Esophagus squamous epithelium (tissue), 5 donors: ENCODE measurements around the gene DNER. TPM values are rescaled to one million over a fixed set of nuclear protein-coding genes. Genes with fewer than 3 reads are reported as not detected.

Source experiments
- DNase-seq: peaks from one replicate; lab custom pipeline; 2025; lab: John Stamatoyannopoulos, UW
- H3K27ac ChIP-seq, 4 donors: fragments of 200-600 bp; sonication (generic); one replicate each; pipeline ENCODE4 v1.5.1; 2016 to 2019; ENCODE audit warnings: mild to moderate bottlenecking in 1 of 4
- H3K27me3 ChIP-seq, 4 donors: fragments of 200-600 bp; sonication (generic); 1 replicate in 3 of 4; 2 replicates in 1 of 4; pipeline versions ENCODE4 v1.5.1 to v1.6.0; 2017 to 2021; ENCODE audit warnings: antibody characterized with exemption in 1 of 4
- H3K36me3 ChIP-seq, 3 donors: fragments of 200-600 bp; sonication (generic); one replicate each; pipeline ENCODE4 v1.5.1; 2016 to 2019
- H3K4me1 ChIP-seq, 3 donors: fragments of 200-600 bp; sonication (generic); one replicate each; pipeline ENCODE4 v1.5.1; 2017 to 2019
- H3K4me3 ChIP-seq, 4 donors: fragments of 200-600 bp; sonication (generic); 1 replicate in 3 of 4; 2 replicates in 1 of 4; pipeline ENCODE4 v1.5.1; 2016 to 2019; ENCODE audit warnings: mild to moderate bottlenecking in 2 of 4, moderate library complexity in 1 of 4
- H3K9me3 ChIP-seq, 3 donors: fragments of 200-600 bp; sonication (generic); one replicate each; pipeline ENCODE4 v1.5.1; 2016 to 2019
- POLR2A ChIP-seq, 4 donors: fragments of 450-650 bp; IDR thresholded peaks; one replicate each; pipeline ENCODE4 v1.6.1; 2017; ENCODE audit warnings: antibody characterized with exemption in 4 of 4, mild to moderate bottlenecking in 4 of 4, moderate library complexity in 3 of 4
- WGBS, 2 donors: methylation state at CpG; one replicate each; pipeline ENCODE4 v1.1.5; 2018; 5-methylcytosine and 5-hydroxymethylcytosine counted together
- intact Hi-C: fragments of 100-400 bp; cut with DNase I; formaldehyde crosslinking; loops from one replicate; pipeline ENCODE4 v1.15.0; 2022
- total RNA-seq, 4 donors: library from RNA; depleted of rRNA; stranded (reverse); fragments of >200 nt; gene quantifications; one replicate each; pipeline ENCODE4 v1.1.0, GENCODE V29; 2016
- TF ChIP-seq, protein P1 (sequence below), 6 experiments: fragments of 450-650 bp in 4 of 6; fragments of 200-600 bp in 2 of 6; sonication (generic) in 2 of 6; IDR thresholded peaks; one replicate each; pipeline ENCODE4 v1.5.1; 2016 to 2019; ENCODE audit warnings: antibody characterized with exemption in 6 of 6, mild to moderate bottlenecking in 4 of 6, moderate library complexity in 4 of 6
- donor health status: DM: yes; HTN: yes; CAD: no.

Gene DNER
- total RNA-seq, 4 donors from 2014 or later = 0.27 to 2.5 (median 0.91) TPM

DNA sequence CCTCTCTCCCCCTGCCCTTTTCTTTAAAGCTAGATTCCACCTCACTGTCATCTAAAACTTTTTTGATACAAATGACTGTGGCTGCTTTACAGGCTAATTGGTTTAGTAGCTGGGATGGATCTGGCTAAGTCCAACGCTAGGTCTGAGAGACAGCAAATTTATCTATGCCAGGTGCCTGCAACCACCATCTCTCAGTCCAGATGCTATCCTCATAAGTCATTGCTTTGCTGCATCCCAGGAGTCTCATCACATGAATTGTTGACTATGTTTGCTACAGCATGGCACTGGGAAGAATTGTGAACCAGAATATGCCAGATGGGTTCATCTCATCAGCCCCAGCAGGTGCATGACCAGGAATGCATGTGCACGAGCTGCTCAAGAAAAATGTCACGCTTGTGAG lies 343.3 kb downstream of the DNER start:
- H3K36me3 ChIP-seq = no peaks in the 10 kb centered on the region
- no peak for TF ChIP-seq POLR2A (IDR thresholded peaks at IDR 0.05)
- TF ChIP-seq, protein P1, sequence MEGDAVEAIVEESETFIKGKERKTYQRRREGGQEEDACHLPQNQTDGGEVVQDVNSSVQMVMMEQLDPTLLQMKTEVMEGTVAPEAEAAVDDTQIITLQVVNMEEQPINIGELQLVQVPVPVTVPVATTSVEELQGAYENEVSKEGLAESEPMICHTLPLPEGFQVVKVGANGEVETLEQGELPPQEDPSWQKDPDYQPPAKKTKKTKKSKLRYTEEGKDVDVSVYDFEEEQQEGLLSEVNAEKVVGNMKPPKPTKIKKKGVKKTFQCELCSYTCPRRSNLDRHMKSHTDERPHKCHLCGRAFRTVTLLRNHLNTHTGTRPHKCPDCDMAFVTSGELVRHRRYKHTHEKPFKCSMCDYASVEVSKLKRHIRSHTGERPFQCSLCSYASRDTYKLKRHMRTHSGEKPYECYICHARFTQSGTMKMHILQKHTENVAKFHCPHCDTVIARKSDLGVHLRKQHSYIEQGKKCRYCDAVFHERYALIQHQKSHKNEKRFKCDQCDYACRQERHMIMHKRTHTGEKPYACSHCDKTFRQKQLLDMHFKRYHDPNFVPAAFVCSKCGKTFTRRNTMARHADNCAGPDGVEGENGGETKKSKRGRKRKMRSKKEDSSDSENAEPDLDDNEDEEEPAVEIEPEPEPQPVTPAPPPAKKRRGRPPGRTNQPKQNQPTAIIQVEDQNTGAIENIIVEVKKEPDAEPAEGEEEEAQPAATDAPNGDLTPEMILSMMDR (IDR thresholded peaks at IDR 0.05) = no peak
- H3K4me3 ChIP-seq = no peak overlapping the region
- H3K27me3 ChIP-seq = peaks cover 0 to 10% (median 0%) of the 10 kb centered on the region in 4 donors
- DNase-seq = no peak
- peaks cover 0 to 5% (median 0%) of the 10 kb centered on the region in 3 donors for H3K9me3 ChIP-seq
- intact Hi-C loops = no loop called here
- no peaks in the 10 kb centered on the region for H3K4me1 ChIP-seq
- no peak overlapping the region for H3K27ac ChIP-seq
- WGBS, 2 donors = 83 to 92% methylated on average over 3 of the region's 3 CpGs

GRCh38 chr2:229370509-229370908 lies 343.8 kb downstream of the DNER start:
- DNase-seq = no peak
- Histone ChIP-seq H3K27me3 (peaks cover 0 to 10% (median 0%) of the 10 kb centered on the region in 4 donors), H3K9me3 (peaks cover 0 to 5% (median 0%) of the 10 kb centered on the region in 3 donors), H3K27ac (no peak overlapping the region), H3K4me1 (no peaks in the 10 kb centered on the region), H3K4me3 (no peak overlapping the region), H3K36me3 (no peaks in the 10 kb centered on the region)
- intact Hi-C loops = no loop called here
- no peak for TF ChIP-seq POLR2A (IDR thresholded peaks at IDR 0.05)
- TF ChIP-seq, protein P1 (IDR thresholded peaks at IDR 0.05) = no peak
- 73 to 79% methylated on average over 3 of the region's 3 CpGs for WGBS, 2 donors

DNA sequence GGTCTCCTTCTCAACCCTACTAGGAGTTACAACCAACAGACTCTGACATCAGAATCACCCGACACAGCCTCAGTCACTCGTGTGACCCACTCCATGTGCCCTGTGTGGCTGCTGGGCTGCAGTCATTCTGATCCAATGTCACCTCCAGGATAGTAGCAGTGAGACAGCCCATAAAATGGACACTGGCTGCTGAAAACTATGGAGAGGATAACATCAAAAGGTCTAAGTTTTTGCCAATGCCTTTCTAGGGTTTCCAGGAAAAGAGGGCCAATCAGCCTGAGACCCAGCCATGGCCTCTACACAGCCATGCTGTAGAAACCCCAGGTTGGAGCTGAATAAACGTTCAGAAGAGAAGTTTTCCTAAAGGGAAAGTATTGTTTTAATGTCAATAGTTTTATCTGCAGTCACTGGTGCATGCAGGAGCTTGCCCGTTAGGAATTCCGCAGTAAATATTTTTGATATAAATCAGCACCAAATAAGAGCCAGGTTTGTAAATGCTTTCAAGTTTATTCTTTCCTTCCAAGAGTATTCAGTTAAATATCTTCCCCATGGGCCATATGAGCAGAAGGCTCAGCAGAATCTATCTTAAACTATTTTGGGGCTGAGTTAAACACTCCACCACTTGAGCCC lies 351.1 kb downstream of the DNER start:
- DNase-seq = no peak
- intact Hi-C loops = no loop called here
- H3K4me1 ChIP-seq = no peaks in the 10 kb centered on the region
- H3K9me3 ChIP-seq = no peaks in the 10 kb centered on the region
- no peak overlapping the region for H3K27ac ChIP-seq
- H3K36me3 ChIP-seq = no peaks in the 10 kb centered on the region
- WGBS, 2 donors = 51 to 61% methylated on average over 3 to 5 of the region's 5 CpGs
- no peaks in the 10 kb centered on the region for H3K27me3 ChIP-seq
- TF ChIP-seq POLR2A (IDR thresholded peaks at IDR 0.05) = no peak
- TF ChIP-seq, protein P1 (IDR thresholded peaks at IDR 0.05) = no peak
- H3K4me3 ChIP-seq = no peak overlapping the region

DNA sequence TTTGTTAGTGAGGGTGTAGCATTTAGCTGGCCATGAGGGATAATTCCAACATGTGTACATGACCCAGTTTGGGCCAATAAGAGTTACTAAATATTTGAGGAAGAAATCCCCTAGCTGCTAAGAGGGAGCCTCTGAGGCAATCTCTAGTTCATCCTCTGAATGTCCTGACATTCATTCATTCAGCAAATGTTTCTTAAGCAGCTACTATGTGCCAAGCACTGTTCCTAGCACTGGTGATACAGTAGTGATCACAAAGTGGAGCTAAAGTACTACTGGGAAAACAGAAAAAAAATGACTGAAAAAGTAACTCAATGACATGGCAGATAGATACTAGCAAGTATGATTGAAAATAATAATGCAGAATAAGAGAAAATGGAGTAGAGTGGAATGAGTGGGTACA lies 363.5 kb downstream of the DNER start:
- Histone ChIP-seq H3K27ac (no peak overlapping the region), H3K4me3 (no peak overlapping the region), H3K27me3 (peaks cover 0 to 69% (median 0%) of the 10 kb centered on the region in 4 donors), H3K9me3 (peaks cover 0 to 5% (median 0%) of the 10 kb centered on the region in 3 donors), H3K4me1 (no peaks in the 10 kb centered on the region), H3K36me3 (no peaks in the 10 kb centered on the region)
- TF ChIP-seq, protein P1 (IDR thresholded peaks at IDR 0.05) = peak in 2 of 6 experiments; percentile 24 to 54
- TF ChIP-seq POLR2A (IDR thresholded peaks at IDR 0.05) = no peak
- no peak for DNase-seq
- intact Hi-C loops = no loop called here

- Histone ChIP-seq H3K27ac (no peak overlapping the region), H3K4me1 (no peaks in the 10 kb centered on the region), H3K36me3 (no peaks in the 10 kb centered on the region), H3K9me3 (peaks cover 0 to 5% (median 0%) of the 10 kb centered on the region in 3 donors), H3K27me3 (peaks cover 0 to 75% (median 0%) of the 10 kb centered on the region in 4 donors), H3K4me3 (no peak overlapping the region)
- intact Hi-C loops = no loop called here
- TF ChIP-seq, protein P1 (IDR thresholded peaks at IDR 0.05) = no peak
- TF ChIP-seq POLR2A (IDR thresholded peaks at IDR 0.05) = no peak
- WGBS, 2 donors = 48 to 59% methylated on average over 9 of the region's 9 CpGs
- DNase-seq = no peak
Measured at GRCh38 chr2:229350117-229350805, 364.1 kb downstream of the DNER start.
